HG03103 (cell line): ENCODE measurements around the gene KCND3.

Experiments used
- ATAC-seq: cut with Tn5 transposase; IDR thresholded peaks from one replicate; pipeline ENCODE4 v1.9.1; 2021; ENCODE audit warnings: low read depth; ENCODE audit not compliant: unreplicated experiment

The KCND3 gene

GRCh38 chr1:111734856-111735255 lies 254.6 kb downstream of the KCND3 start:
- ATAC-seq = no peak

- ATAC-seq = no peak
These were observed 255.0 kb downstream of the KCND3 start for GRCh38 chr1:111734426-111734825.

- no peak for ATAC-seq
These were observed 255.5 kb downstream of the KCND3 start for GRCh38 chr1:111733992-111734341.

GRCh38 chr1:111733183-111733991 lies 256.1 kb downstream of the KCND3 start:
- no peak for ATAC-seq

- ATAC-seq = no peak
These were observed 256.8 kb downstream of the KCND3 start for GRCh38 chr1:111732718-111733117.

- ATAC-seq = no peak
These were observed 257.5 kb downstream of the KCND3 start for GRCh38 chr1:111731956-111732355.

- ATAC-seq = no peak
These were observed 258.8 kb downstream of the KCND3 start for GRCh38 chr1:111730706-111731105.

GRCh38 chr1:111729946-111730681 lies 259.4 kb downstream of the KCND3 start:
- ATAC-seq = no peak

GRCh38 chr1:111729271-111729921 lies 260.1 kb downstream of the KCND3 start:
- no peak for ATAC-seq

- ATAC-seq = no peak
These were observed 262.4 kb downstream of the KCND3 start for GRCh38 chr1:111727056-111727455.

- ATAC-seq = no peak
These were observed 264.3 kb downstream of the KCND3 start for GRCh38 chr1:111725192-111725591.

- ATAC-seq = no peak
These were observed 265.6 kb downstream of the KCND3 start for GRCh38 chr1:111723871-111724270.

GRCh38 chr1:111723091-111723806 lies 266.2 kb downstream of the KCND3 start:
- ATAC-seq = no peak

- no peak for ATAC-seq
These were observed 268.3 kb downstream of the KCND3 start for GRCh38 chr1:111720977-111721786.
